Naive thymus-derived CD8-positive, alpha-beta T cell (primary cell): ENCODE measurements around the gene RNF13. TPM values are rescaled to one million over a fixed set of nuclear protein-coding genes. Genes with fewer than 3 reads are reported as not detected.
"Not testable (repeated sequence)": the region's sequence is repeated elsewhere in the genome, so short reads cannot be mapped to it uniquely, and the experiment has no call there.

Experiments
- ATAC-seq, 2 donors: fragments of 150-1000 bp; cut with Tn5 transposase in 1 of 2; sonication (Bioruptor Pico), chemical (Tn5 transposase) in 1 of 2; 1 replicate in 1 of 2; 2 replicates in 1 of 2; pipeline ENCODE4 v1.10.0; 2021; ENCODE audit warnings: mild to moderate bottlenecking in 2 of 2, moderate library complexity in 2 of 2
- POLR2A ChIA-PET: fragments of 350-600 bp; sonication (Branson Sonifier 250); formaldehyde crosslinking; loops from one replicate; lab custom pipeline; 2021; ENCODE audit warnings: antibody characterized with exemption; lab: Charles Lee
- DNase-seq, 10 donors: peaks; one replicate each; pipeline versions ENCODE4 v3.0.0 to v3.0.0-alpha.2; 2020 to 2022
- H3K27ac Mint-ChIP-seq, 10 donors: one replicate each; pipeline ENCODE4 v1.8.0; 2020 to 2022; ENCODE audit warnings: mild to moderate bottlenecking in 10 of 10, mixed read lengths in 10 of 10, moderate library complexity in 4 of 10, inconsistent platforms in 1 of 10
- H3K27me3 Mint-ChIP-seq, 5 donors: one replicate each; pipeline ENCODE4 v1.8.0; 2021 to 2022; ENCODE audit warnings: mixed read lengths in 5 of 5
- H3K36me3 Mint-ChIP-seq, 3 donors: one replicate each; pipeline ENCODE4 v1.8.0; 2020 to 2022; ENCODE audit warnings: mixed read lengths in 3 of 3, mild to moderate bottlenecking in 2 of 3, inconsistent platforms in 1 of 3
- H3K4me1 Mint-ChIP-seq, 4 donors: one replicate each; pipeline ENCODE4 v1.8.0; 2021 to 2022; ENCODE audit warnings: mixed read lengths in 4 of 4
- H3K4me3 Mint-ChIP-seq, 10 donors: one replicate each; pipeline ENCODE4 v1.8.0; 2020 to 2022; ENCODE audit warnings: mild to moderate bottlenecking in 10 of 10, mixed read lengths in 10 of 10, moderate library complexity in 6 of 10, inconsistent platforms in 1 of 10
- H3K9me3 Mint-ChIP-seq, 9 donors: one replicate each; pipeline ENCODE4 v1.8.0; 2020 to 2022; ENCODE audit warnings: mixed read lengths in 9 of 9, mild to moderate bottlenecking in 3 of 9, inconsistent platforms in 1 of 9, moderate library complexity in 1 of 9
- polyA plus RNA-seq, 3 donors: library from polyadenylated mRNA; unstranded; fragments of 300-500 nt; fragmentation: Illumina TruSeq; gene quantifications; one replicate each; pipeline ENCODE4 v1.2.3, GENCODE V29; 2021
- total RNA-seq, 8 experiments: library from RNA in 2 of 8; stranded (reverse) in 2 of 8; gene quantifications; one replicate each; pipeline ENCODE4 v1.2.3 and lab custom pipeline; 2021 to 2026

The RNF13 gene
- total and polyA plus RNA-seq, 5 experiments from 2014 or later: 75.8 to 136 (median 84.1) TPM

GRCh38 chr3:149828390-149828789 lies 15.4 kb downstream of the RNF13 start:
- H3K4me3 Mint-ChIP-seq: no peak overlapping the region
- H3K36me3 Mint-ChIP-seq: peaks cover 21 to 49% (median 28%) of the 10 kb centered on the region in 3 donors
- POLR2A ChIA-PET: no interaction called here
- peaks cover 0 to 55% (median 27%) of the 10 kb centered on the region in 9 donors for H3K9me3 Mint-ChIP-seq
- no peak for ATAC-seq
- DNase-seq: no peak
- H3K27me3 Mint-ChIP-seq: no peaks in the 10 kb centered on the region
- H3K4me1 Mint-ChIP-seq: peaks cover 13 to 28% (median 20%) of the 10 kb centered on the region in 4 donors
- no peak overlapping the region for H3K27ac Mint-ChIP-seq

DNA sequence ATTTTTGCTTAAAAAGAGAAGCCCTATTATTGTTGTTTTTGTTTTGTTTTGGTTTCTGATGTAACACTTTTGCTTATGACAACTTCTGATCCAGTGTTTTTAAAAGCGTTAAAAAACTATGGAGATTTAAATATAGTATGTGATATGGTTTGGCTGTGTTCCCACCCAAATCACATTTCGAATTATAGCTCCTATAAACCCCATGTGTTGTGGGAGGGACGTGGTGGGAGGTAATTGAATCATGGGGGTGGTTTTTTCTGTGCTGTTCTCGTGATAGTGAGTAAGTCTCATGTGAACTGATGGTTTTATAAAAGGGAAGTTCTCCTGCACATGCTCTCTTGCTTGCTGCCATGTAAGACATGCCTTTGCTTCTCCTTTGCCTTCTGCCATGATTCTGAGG lies 16.6 kb downstream of the RNF13 start:
- H3K27me3 Mint-ChIP-seq, POLR2A ChIA-PET, H3K4me3 Mint-ChIP-seq, H3K27ac Mint-ChIP-seq, ATAC-seq, DNase-seq: not testable (repeated sequence)
- peaks cover 18 to 52% (median 30%) of the 10 kb centered on the region in 3 donors for H3K36me3 Mint-ChIP-seq
- H3K9me3 Mint-ChIP-seq: peaks cover 0 to 60% (median 25%) of the 10 kb centered on the region in 9 donors
- peaks cover 10 to 25% (median 14%) of the 10 kb centered on the region in 4 donors for H3K4me1 Mint-ChIP-seq

DNA sequence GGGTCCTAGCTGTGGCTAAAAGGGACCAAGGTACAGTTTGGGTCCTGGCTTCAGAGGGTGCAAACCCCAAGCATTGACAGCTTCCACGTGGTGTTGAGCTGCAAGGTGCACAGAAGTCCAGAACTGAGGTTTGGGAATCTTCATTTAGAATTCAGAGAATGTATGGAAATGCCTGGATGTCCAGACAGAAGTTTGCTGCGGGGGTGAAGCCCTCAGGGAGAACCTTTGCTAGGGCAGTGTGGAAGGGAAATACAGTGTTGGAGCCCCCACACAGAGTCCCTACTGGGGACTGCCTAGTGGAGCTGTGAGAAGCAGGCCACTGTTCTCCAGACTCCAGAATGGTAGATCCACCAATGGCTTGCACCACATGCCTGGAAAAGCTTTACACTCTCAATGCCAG lies 17.9 kb downstream of the RNF13 start:
- H3K4me3 Mint-ChIP-seq: no peak overlapping the region
- no peaks in the 10 kb centered on the region for H3K27me3 Mint-ChIP-seq
- peaks cover 18 to 57% (median 34%) of the 10 kb centered on the region in 3 donors for H3K36me3 Mint-ChIP-seq
- no peak overlapping the region for H3K27ac Mint-ChIP-seq
- POLR2A ChIA-PET: no interaction called here
- peaks cover 8 to 20% (median 12%) of the 10 kb centered on the region in 4 donors for H3K4me1 Mint-ChIP-seq
- ATAC-seq (no peak), DNase-seq (no peak)
- peaks cover 0 to 72% (median 33%) of the 10 kb centered on the region in 9 donors for H3K9me3 Mint-ChIP-seq

GRCh38 chr3:149831321-149831720 lies 18.3 kb downstream of the RNF13 start:
- Mint-ChIP-seq H3K9me3 (peaks cover 0 to 77% (median 33%) of the 10 kb centered on the region in 9 donors), H3K4me1 (peaks cover 5 to 16% (median 9%) of the 10 kb centered on the region in 4 donors), H3K27me3 (no peaks in the 10 kb centered on the region), H3K4me3 (no peak overlapping the region), H3K36me3 (peaks cover 18 to 59% (median 34%) of the 10 kb centered on the region in 3 donors), H3K27ac (no peak overlapping the region)
- POLR2A ChIA-PET: no interaction called here
- ATAC-seq: no peak
- DNase-seq: no peak

GRCh38 chr3:149832086-149832485 lies 19.1 kb downstream of the RNF13 start:
- H3K36me3 Mint-ChIP-seq: peaks cover 21 to 65% (median 40%) of the 10 kb centered on the region in 3 donors
- no peak overlapping the region for H3K4me3 Mint-ChIP-seq
- DNase-seq (no peak), ATAC-seq (no peak)
- peaks cover 5 to 14% (median 10%) of the 10 kb centered on the region in 4 donors for H3K4me1 Mint-ChIP-seq
- H3K9me3 Mint-ChIP-seq: peaks cover 0 to 84% (median 36%) of the 10 kb centered on the region in 9 donors
- no peak overlapping the region for H3K27ac Mint-ChIP-seq
- no peaks in the 10 kb centered on the region for H3K27me3 Mint-ChIP-seq
- POLR2A ChIA-PET: no interaction called here

- H3K4me3 Mint-ChIP-seq: no peak overlapping the region
- ATAC-seq: no peak
Observed at GRCh38 chr3:149833241-149833640, 20.2 kb downstream of the RNF13 start.

DNA sequence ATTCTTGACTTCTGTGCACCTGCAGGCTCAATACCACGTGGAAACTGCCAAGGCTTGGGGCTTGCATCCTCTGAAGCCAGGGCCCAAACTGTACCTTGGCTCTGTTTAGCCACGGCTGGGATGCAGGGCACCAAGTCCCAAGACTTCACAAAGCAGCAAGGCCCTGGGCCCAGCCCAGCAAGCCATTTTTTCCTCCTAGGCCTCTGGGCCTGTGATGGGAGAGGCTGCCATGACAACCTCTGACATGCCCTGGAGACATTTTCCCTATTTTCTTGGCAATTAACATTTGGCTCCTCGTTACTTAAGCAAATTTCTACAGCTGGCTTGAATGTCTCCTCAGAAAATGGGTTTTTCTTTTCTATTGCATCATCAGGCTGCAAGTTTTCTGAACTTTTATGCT lies 25.5 kb downstream of the RNF13 start:
- H3K4me3 Mint-ChIP-seq, H3K27me3 Mint-ChIP-seq, ATAC-seq, DNase-seq, H3K27ac Mint-ChIP-seq, POLR2A ChIA-PET: not testable (repeated sequence)
- H3K9me3 Mint-ChIP-seq: peaks cover 0 to 55% (median 26%) of the 10 kb centered on the region in 9 donors
- peaks cover 19 to 42% (median 36%) of the 10 kb centered on the region in 4 donors for H3K4me1 Mint-ChIP-seq
- H3K36me3 Mint-ChIP-seq: peaks cover 21 to 43% (median 33%) of the 10 kb centered on the region in 3 donors

More at GRCh38 chr3:149833241-149833640, 20.2 kb downstream of the RNF13 start:
- Mint-ChIP-seq H3K27me3 (no peaks in the 10 kb centered on the region), H3K27ac (no peak overlapping the region), H3K4me1 (peaks cover 2 to 14% (median 10%) of the 10 kb centered on the region in 4 donors), H3K36me3 (peaks cover 31 to 74% (median 51%) of the 10 kb centered on the region in 3 donors), H3K9me3 (peaks cover 0 to 88% (median 43%) of the 10 kb centered on the region in 9 donors)
- POLR2A ChIA-PET: no interaction called here
- no peak for DNase-seq

GRCh38 chr3:149839469-149839868 lies 26.5 kb downstream of the RNF13 start:
- H3K27me3 Mint-ChIP-seq, POLR2A ChIA-PET, DNase-seq, ATAC-seq: not testable (repeated sequence)
- Mint-ChIP-seq H3K27ac (peak overlapping the region in 1 of 10 donors; percentile 17), H3K9me3 (peaks cover 0 to 45% (median 24%) of the 10 kb centered on the region in 9 donors), H3K36me3 (peaks cover 21 to 37% (median 28%) of the 10 kb centered on the region in 3 donors), H3K4me1 (peaks cover 22 to 50% (median 46%) of the 10 kb centered on the region in 4 donors), H3K4me3 (peak overlapping the region in 2 of 10 donors; percentile 1 to 14)

DNA sequence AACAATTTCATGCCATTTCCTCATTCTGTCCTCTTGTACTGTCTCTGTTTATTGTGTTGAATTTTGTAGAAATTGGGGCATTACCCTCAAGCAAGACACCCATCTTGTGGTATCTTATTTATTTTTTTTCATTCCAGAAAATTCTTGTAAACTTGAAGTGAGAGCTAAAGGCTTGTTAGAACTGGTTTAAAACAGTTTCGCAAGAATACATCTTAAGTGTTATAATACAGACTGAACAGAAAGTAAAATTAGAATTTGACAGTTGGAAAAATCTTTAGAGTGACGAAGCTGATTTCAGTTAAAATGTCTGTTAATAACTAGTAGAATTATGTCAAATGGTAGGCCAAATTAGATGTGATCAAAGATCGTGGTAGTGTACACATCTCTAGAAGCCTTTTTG lies 26.9 kb downstream of the RNF13 start:
- peaks cover 24 to 33% (median 24%) of the 10 kb centered on the region in 3 donors for H3K36me3 Mint-ChIP-seq
- POLR2A ChIA-PET: no interaction called here
- no peaks in the 10 kb centered on the region for H3K27me3 Mint-ChIP-seq
- ATAC-seq: no peak
- peak overlapping the region in 5 of 10 donors; percentile 1 to 50 (median 14) for H3K4me3 Mint-ChIP-seq
- H3K4me1 Mint-ChIP-seq: peaks cover 18 to 51% (median 49%) of the 10 kb centered on the region in 4 donors
- no peak for DNase-seq
- peaks cover 0 to 41% (median 19%) of the 10 kb centered on the region in 9 donors for H3K9me3 Mint-ChIP-seq
- peak overlapping the region in 1 of 10 donors; percentile 17 for H3K27ac Mint-ChIP-seq

DNA sequence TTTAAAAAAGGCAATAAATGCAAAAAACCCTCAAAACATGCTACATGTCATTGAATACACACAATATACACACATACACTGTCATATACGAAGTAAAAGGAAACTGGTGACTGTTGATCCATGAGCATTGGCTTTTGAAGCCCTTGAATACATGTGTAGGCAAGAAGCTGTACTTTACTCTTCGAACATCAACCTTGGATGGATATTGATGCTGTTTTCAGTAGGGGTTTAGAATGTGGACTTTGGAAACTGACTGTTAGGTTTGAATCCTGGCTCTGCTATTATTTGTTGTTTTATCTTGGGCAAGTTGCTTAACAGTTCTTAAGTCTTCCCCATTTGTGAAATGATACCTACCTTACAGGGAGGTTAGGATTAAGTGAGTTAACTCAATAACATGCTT lies 30.5 kb downstream of the RNF13 start:
- Mint-ChIP-seq H3K36me3 (peaks cover 10 to 43% (median 19%) of the 10 kb centered on the region in 3 donors), H3K4me1 (peaks cover 23 to 69% (median 63%) of the 10 kb centered on the region in 4 donors), H3K9me3 (peaks cover 0 to 7% (median 2%) of the 10 kb centered on the region in 9 donors), H3K4me3 (no peak overlapping the region), H3K27ac (no peak overlapping the region), H3K27me3 (no peaks in the 10 kb centered on the region)
- no peak for ATAC-seq
- POLR2A ChIA-PET: no interaction called here
- DNase-seq: no peak

- no peak overlapping the region for H3K27ac Mint-ChIP-seq
- H3K36me3 Mint-ChIP-seq: peaks cover 10 to 46% (median 21%) of the 10 kb centered on the region in 3 donors
- H3K4me3 Mint-ChIP-seq: no peak overlapping the region
- peaks cover 25 to 75% (median 66%) of the 10 kb centered on the region in 4 donors for H3K4me1 Mint-ChIP-seq
- H3K9me3 Mint-ChIP-seq: peaks cover 0 to 7% (median 2%) of the 10 kb centered on the region in 9 donors
- POLR2A ChIA-PET: no interaction called here
- ATAC-seq: no peak
- no peak for DNase-seq
- H3K27me3 Mint-ChIP-seq: no peaks in the 10 kb centered on the region
Observed at GRCh38 chr3:149844091-149844490, 31.1 kb downstream of the RNF13 start.

DNA sequence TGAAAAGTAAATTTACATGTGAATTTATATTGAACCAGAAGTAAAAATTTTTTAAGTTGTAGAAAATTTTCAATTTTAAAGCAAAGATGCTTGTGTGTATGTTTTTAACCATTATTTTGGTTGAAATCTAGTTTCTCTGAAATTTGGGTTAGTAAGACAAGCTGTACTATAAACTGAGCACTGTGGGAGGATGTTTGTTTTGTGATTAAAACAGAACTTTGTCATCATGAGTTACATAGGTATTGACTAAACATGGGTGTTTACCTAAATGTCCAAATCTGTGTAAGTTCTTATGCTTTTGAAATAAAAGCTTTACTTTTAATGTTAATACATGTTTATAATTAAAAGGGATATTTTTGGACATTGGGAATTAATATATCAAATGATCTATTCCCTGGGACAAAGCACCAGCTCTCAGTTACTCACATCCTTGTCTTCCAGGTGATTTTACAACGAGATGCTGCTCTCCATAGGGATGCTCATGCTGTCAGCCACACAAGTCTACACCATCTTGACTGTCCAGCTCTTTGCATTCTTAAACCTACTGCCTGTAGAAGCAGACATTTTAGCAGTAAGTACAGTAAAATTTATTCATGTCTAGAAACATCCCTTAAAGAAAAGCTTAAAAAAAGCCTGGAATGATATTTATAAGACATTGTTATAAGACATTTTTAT lies 32.7 kb downstream of the RNF13 start:
- no peaks in the 10 kb centered on the region for H3K27me3 Mint-ChIP-seq
- DNase-seq: no peak
- no peak overlapping the region for H3K4me3 Mint-ChIP-seq
- H3K27ac Mint-ChIP-seq: no peak overlapping the region
- H3K4me1 Mint-ChIP-seq: peaks cover 23 to 67% (median 63%) of the 10 kb centered on the region in 4 donors
- peaks cover 0 to under 1% (median 0%) of the 10 kb centered on the region in 9 donors for H3K9me3 Mint-ChIP-seq
- H3K36me3 Mint-ChIP-seq: peaks cover 9 to 53% (median 29%) of the 10 kb centered on the region in 3 donors
- POLR2A ChIA-PET: no interaction called here
- ATAC-seq: no peak

- peak overlapping the region in 1 of 10 donors; percentile 29 for H3K4me3 Mint-ChIP-seq
- peaks cover 19 to 54% (median 48%) of the 10 kb centered on the region in 4 donors for H3K4me1 Mint-ChIP-seq
- no peaks in the 10 kb centered on the region for H3K27me3 Mint-ChIP-seq
- H3K36me3 Mint-ChIP-seq: peaks cover 9 to 76% (median 41%) of the 10 kb centered on the region in 3 donors
- no peaks in the 10 kb centered on the region for H3K9me3 Mint-ChIP-seq
- POLR2A ChIA-PET: no interaction called here
- peak overlapping the region in 2 of 10 donors; percentile 10 to 32 for H3K27ac Mint-ChIP-seq
- ATAC-seq: no peak
- DNase-seq: no peak
Observed at GRCh38 chr3:149848238-149848637, 35.2 kb downstream of the RNF13 start.
